ENCODE results near the gene DDR1. TPM values are rescaled to one million over a fixed set of nuclear protein-coding genes. Genes with fewer than 3 reads are reported as not detected.
"Not testable (repeated sequence)": the region's sequence is repeated elsewhere in the genome, so short reads cannot be mapped to it uniquely, and the experiment has no call there.

DDR1 gene
- total RNA-seq, 4 donors from 2014 or later = 9.9 to 77.3 (median 48.7) TPM

GRCh38 chr6:30844118-30844535 is 40.2 kb upstream of the DDR1 start:
- DNase-seq (ENCODE audit: low spot score) (no peak), ATAC-seq (ENCODE audit: low FRiP score) (peak; percentile 32)
- TF ChIP-seq, protein P1, sequence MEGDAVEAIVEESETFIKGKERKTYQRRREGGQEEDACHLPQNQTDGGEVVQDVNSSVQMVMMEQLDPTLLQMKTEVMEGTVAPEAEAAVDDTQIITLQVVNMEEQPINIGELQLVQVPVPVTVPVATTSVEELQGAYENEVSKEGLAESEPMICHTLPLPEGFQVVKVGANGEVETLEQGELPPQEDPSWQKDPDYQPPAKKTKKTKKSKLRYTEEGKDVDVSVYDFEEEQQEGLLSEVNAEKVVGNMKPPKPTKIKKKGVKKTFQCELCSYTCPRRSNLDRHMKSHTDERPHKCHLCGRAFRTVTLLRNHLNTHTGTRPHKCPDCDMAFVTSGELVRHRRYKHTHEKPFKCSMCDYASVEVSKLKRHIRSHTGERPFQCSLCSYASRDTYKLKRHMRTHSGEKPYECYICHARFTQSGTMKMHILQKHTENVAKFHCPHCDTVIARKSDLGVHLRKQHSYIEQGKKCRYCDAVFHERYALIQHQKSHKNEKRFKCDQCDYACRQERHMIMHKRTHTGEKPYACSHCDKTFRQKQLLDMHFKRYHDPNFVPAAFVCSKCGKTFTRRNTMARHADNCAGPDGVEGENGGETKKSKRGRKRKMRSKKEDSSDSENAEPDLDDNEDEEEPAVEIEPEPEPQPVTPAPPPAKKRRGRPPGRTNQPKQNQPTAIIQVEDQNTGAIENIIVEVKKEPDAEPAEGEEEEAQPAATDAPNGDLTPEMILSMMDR (IDR thresholded peaks at IDR 0.05) = no peak

DNA sequence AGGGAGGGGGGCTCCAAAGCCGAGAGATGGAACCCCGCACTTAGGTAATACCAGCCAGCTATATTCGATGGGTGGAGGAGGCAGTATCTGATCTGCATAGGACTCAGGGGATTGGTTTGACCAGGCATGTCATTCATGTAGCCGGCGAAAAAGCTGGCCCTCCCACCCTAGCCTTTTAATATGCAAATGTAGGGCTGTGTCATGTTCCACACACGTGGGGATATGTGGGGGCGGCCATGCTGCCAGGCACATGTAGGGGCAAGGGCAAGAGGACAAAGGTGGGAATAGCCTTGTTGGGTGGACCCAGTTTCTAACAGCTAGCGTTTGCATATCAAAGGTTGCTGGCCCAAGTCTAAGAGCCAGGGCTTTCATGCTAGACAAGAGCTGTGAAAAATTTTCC is 39.1 kb upstream of the DDR1 start:
- ATAC-seq (ENCODE audit: low FRiP score) (no peak), DNase-seq (ENCODE audit: low spot score) (no peak)
- TF ChIP-seq, protein P1 (IDR thresholded peaks at IDR 0.05) = no peak

- TF ChIP-seq, protein P1 (IDR thresholded peaks at IDR 0.05) = no peak
- DNase-seq (ENCODE audit: low spot score) (no peak), ATAC-seq (ENCODE audit: low FRiP score) (no peak)
These were observed 36.8 kb upstream of the DDR1 start for GRCh38 chr6:30847421-30847970.

GRCh38 chr6:30847971-30848436 is 36.3 kb upstream of the DDR1 start:
- DNase-seq (ENCODE audit: low spot score) = no peak
- ATAC-seq (ENCODE audit: low FRiP score) = no peak
- TF ChIP-seq, protein P1 (IDR thresholded peaks at IDR 0.05) = no peak

GRCh38 chr6:30849903-30850651 is 34.2 kb upstream of the DDR1 start:
- DNase-seq (ENCODE audit: low spot score) (no peak), ATAC-seq (ENCODE audit: low FRiP score) (peak; percentile 60)
- TF ChIP-seq, protein P1 (IDR thresholded peaks at IDR 0.05) = no peak

- not testable (repeated sequence) for DNase-seq (ENCODE audit: low spot score); ATAC-seq (ENCODE audit: low FRiP score)
These were observed 31.9 kb upstream of the DDR1 start for GRCh38 chr6:30852459-30852858.

GRCh38 chr6:30854285-30855040 is 29.9 kb upstream of the DDR1 start:
- TF ChIP-seq, protein P1 (IDR thresholded peaks at IDR 0.05) = no peak
- ATAC-seq (ENCODE audit: low FRiP score) = no peak
- no peak for DNase-seq (ENCODE audit: low spot score)
